LNCaP clone FGC (cell line): Measurements from ENCODE around the gene GTF3C2.

Experiments used
- DNase-seq: peaks from one replicate; pipeline ENCODE4 v3.0.0-alpha.2; 2011; ENCODE audit warnings: low read depth
- H3K4me3 ChIP-seq: 2 replicates; pipeline ENCODE4 v1.5.1; 2011; ENCODE audit warnings: mild to moderate bottlenecking, low read depth, low read length, control low read depth
- TF ChIP-seq, protein P1 (sequence below): IDR thresholded peaks from 2 replicates; pipeline ENCODE4 v1.5.1; 2012; ENCODE audit warnings: mild to moderate bottlenecking; ENCODE audit not compliant: control insufficient read depth, insufficient read depth; ENCODE audit errors: extremely low read depth

The GTF3C2 gene

DNA sequence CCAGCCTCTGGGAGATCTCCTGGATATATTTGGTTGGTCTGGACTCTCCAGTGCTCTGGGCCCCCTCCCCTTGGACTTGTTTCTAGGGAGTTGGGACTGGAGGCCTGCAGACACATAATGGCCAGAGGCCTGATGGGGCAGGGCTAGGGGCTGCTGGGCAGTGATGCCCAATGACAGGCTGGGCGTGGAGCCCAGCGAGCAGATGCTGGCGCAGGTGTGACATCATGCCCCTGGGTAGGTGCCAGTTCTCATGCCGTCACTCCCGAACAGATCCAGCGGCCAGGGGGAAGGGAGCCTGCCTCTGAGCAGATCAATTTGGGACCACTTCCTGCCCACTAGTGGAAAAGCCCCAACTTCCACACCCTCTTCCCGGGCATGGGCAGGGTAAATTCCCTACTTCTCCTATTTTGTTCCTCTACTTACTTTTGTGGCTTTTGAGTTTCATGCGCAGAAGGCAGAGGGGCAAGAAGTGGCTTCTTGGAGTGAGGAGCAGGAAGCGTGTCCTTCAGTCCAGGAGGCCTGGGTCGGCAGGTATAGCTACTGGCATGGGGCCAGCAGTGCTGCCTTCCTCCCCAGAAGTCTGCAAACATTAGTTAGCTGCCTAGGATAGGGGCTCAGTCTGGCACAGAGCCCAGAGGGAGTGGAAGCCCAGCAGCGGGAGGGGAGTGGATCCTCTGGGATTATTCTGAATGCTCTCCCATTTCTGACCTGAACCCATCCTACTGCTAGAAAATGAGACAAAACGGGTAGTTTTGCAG, 39.7 kb downstream of the GTF3C2 start:
- no peak for DNase-seq
- H3K4me3 ChIP-seq = no peak overlapping the region
- TF ChIP-seq, protein P1, sequence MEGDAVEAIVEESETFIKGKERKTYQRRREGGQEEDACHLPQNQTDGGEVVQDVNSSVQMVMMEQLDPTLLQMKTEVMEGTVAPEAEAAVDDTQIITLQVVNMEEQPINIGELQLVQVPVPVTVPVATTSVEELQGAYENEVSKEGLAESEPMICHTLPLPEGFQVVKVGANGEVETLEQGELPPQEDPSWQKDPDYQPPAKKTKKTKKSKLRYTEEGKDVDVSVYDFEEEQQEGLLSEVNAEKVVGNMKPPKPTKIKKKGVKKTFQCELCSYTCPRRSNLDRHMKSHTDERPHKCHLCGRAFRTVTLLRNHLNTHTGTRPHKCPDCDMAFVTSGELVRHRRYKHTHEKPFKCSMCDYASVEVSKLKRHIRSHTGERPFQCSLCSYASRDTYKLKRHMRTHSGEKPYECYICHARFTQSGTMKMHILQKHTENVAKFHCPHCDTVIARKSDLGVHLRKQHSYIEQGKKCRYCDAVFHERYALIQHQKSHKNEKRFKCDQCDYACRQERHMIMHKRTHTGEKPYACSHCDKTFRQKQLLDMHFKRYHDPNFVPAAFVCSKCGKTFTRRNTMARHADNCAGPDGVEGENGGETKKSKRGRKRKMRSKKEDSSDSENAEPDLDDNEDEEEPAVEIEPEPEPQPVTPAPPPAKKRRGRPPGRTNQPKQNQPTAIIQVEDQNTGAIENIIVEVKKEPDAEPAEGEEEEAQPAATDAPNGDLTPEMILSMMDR = no peak

GRCh38 chr2:27315122-27315521, 41.4 kb downstream of the GTF3C2 start:
- TF ChIP-seq, protein P1 = no peak
- no peak overlapping the region for H3K4me3 ChIP-seq
- no peak for DNase-seq

- H3K4me3 ChIP-seq = no peak overlapping the region
- no peak for DNase-seq
- TF ChIP-seq, protein P1 = no peak
These were observed 41.9 kb downstream of the GTF3C2 start for GRCh38 chr2:27314709-27315108.

DNA sequence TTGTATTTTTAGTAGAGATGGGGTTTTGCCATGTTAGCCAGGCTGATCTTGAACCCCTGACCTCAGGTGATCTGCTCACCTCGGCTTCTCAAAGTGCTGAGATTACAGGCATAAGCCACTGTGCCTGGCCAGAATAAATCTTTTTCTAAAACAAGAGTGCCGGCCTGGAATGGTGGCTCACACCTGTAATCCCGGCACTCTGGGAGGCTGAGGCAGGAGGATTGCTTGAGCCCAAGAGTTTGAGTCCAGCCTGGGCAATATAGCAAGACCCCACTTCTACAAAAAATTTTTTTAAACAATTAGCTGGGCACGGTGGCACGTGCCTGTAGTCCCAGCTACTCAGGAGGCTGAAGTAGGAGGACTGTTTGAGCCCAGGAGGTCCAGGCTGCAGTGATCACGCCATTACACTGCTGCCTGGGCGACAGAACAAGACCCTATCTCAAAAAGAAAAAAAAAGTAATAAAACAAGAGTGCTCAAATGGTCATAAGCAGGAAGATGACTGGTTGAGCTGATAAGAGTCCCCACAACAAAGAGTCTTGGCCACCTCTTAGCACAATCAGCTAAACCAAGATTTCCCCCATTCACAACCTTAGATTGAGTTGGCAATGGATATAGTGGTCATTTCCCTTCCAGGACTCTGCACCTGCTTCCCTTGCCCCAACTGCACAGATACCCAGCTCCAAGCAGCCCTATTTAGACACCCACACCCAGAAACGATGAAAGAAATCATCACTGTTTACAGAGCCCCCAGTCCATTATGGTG, 42.5 kb downstream of the GTF3C2 start:
- TF ChIP-seq, protein P1 = no peak
- DNase-seq = no peak
- no peak overlapping the region for H3K4me3 ChIP-seq

DNA sequence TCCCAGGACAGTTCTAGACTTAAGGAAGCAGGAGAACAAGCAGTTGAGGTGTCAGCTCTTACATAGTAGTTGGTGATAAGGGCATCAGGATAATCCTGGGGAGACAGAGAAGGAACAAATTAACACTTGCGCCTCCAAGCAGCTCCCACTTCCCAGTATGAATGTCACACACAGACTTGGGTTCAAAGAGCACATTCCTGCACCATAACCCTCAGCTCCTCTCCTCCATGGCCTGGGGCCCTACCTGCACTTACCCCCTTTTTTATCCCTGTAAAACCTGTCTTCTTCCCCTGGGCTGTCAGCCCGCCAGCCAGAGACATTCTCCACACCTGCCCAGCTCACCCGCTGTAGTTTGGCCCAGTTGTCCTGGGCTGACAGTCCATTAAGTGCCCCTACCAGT, 44.4 kb downstream of the GTF3C2 start:
- no peak overlapping the region for H3K4me3 ChIP-seq
- TF ChIP-seq, protein P1 = no peak
- no peak for DNase-seq

DNA sequence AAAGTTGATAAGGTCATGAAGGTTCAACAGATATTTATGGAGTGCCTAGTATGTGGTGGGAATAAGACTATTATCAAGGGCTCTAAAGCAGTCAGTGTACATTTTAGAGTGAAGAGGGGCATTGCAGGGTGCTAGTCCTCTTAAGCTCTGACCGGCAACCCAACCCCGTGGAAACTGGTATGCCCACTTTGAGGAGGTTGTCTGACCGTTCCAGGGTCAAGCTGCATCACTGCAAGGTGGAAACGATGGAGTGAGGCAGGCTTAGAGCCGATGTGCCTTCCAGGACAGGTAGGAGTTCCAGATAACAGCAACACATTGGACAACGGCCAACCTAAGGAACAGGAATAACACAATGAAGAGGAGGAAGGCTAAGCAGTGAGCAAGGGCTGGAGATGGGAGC, 46.9 kb downstream of the GTF3C2 start:
- TF ChIP-seq, protein P1 = no peak
- no peak overlapping the region for H3K4me3 ChIP-seq
- no peak for DNase-seq

GRCh38 chr2:27308359-27308881, 48.1 kb downstream of the GTF3C2 start, which contains the start of gene UCN:
Gene UCN, minus strand, starts transcription at chr2:27308445. Its CDS starts 550 bp downstream, at chr2:27307895.
- no peak for DNase-seq
- no peak within 1 kb of the TSS for H3K4me3 ChIP-seq

More at GRCh38 chr2:27308359-27308881, 48.1 kb downstream of the GTF3C2 start, which contains the start of gene UCN:
- TF ChIP-seq, protein P1 = no peak
